Smooth muscle cell (in vitro differentiated cells): Measurements from ENCODE around the gene TMEM41A. TPM values are rescaled to one million over a fixed set of nuclear protein-coding genes. Genes with fewer than 3 reads are reported as not detected.

Source experiments
- DNase-seq: peaks from one replicate; lab custom pipeline; 2025; ENCODE audit not compliant: unreplicated experiment; lab: John Stamatoyannopoulos, UW
- H2AFZ ChIP-seq: fragments of 200-600 bp; sonication (generic); 2 replicates; pipeline ENCODE4 v1.6.0; 2016; ENCODE audit warnings: antibody characterized with exemption, low read depth, mild to moderate bottlenecking
- H3F3A ChIP-seq: fragments of 200-600 bp; sonication (generic); 2 replicates; pipeline ENCODE4 v1.6.0; 2017; ENCODE audit warnings: antibody characterized with exemption, low read depth
- H3K27ac ChIP-seq: fragments of 200-600 bp; sonication (generic); 2 replicates; pipeline ENCODE4 v1.5.1; 2016; ENCODE audit warnings: low read depth, mild to moderate bottlenecking
- H3K27me3 ChIP-seq: fragments of 200-600 bp; sonication (generic); 2 replicates; pipeline ENCODE4 v1.6.1; 2016; ENCODE audit warnings: low read depth, mild to moderate bottlenecking
- H3K36me3 ChIP-seq: fragments of 200-600 bp; sonication (generic); 2 replicates; pipeline ENCODE4 v1.5.1; 2016; ENCODE audit warnings: low read depth
- H3K4me1 ChIP-seq: fragments of 200-600 bp; sonication (generic); 2 replicates; pipeline ENCODE4 v1.5.1; 2016; ENCODE audit warnings: low read depth
- H3K4me2 ChIP-seq: fragments of 200-600 bp; sonication (generic); 2 replicates; pipeline ENCODE4 v1.6.0; 2016; ENCODE audit warnings: mild to moderate bottlenecking
- H3K4me3 ChIP-seq: fragments of 200-600 bp; sonication (generic); 2 replicates; pipeline ENCODE4 v1.5.1; 2016; ENCODE audit warnings: mild to moderate bottlenecking
- H3K79me2 ChIP-seq: fragments of 200-600 bp; sonication (generic); 2 replicates; pipeline ENCODE4 v1.6.0; 2016; ENCODE audit warnings: low read depth, mild to moderate bottlenecking
- H3K9ac ChIP-seq: fragments of 200-600 bp; sonication (generic); 2 replicates; pipeline ENCODE4 v1.6.0; 2016; ENCODE audit warnings: low read depth
- H3K9me3 ChIP-seq: fragments of 200-600 bp; sonication (generic); replicated peaks from 2 replicates; pipeline ENCODE4 v1.5.1; 2016; ENCODE audit warnings: low read depth
- H4K20me1 ChIP-seq: fragments of 200-600 bp; sonication (generic); 2 replicates; pipeline ENCODE4 v1.6.0; 2016; ENCODE audit warnings: low read depth
- CTCF ChIP-seq: fragments of 200-600 bp; sonication (generic); IDR thresholded peaks from 2 replicates; pipeline ENCODE4 v1.5.1; 2017; ENCODE audit warnings: borderline replicate concordance, mild to moderate bottlenecking, antibody characterized with exemption; ENCODE audit not compliant: insufficient read depth, poor library complexity, severe bottlenecking
- WGBS: methylation state at CpG from one replicate; pipeline ENCODE4 v1.1.7; 2016; ENCODE audit warnings: low lambda C conversion rate; 5-methylcytosine and 5-hydroxymethylcytosine counted together
- polyA plus RNA-seq: library from polyadenylated mRNA; unstranded; fragments of >200 nt; fragmentation: Nextera tagmentation; extraction: Ambion mirVana; gene quantifications from 2 replicates; pipeline ENCODE4 v1.2.1, GENCODE V29; 2016
- total RNA-seq: library from RNA; depleted of rRNA; stranded (reverse); fragments of >200 nt; gene quantifications from 2 replicates; pipeline ENCODE4 v1.2.3, GENCODE V29; 2014

Gene TMEM41A
- total and polyA plus RNA-seq, 2 experiments from 2014 or later, result 19.7 to 21.3 TPM

- Histone ChIP-seq H3K27ac (no peak overlapping the region), H3K9me3 (no peaks in the 10 kb centered on the region)
Measured at GRCh38 chr3:185444329-185444728, 54.5 kb downstream of the TMEM41A start.

GRCh38 chr3:185442031-185442430 is 56.8 kb downstream of the TMEM41A start:
- Histone ChIP-seq H3K79me2 (no peaks in the 10 kb centered on the region), H3F3A (no peaks in the 10 kb centered on the region), H3K27ac (no peak overlapping the region), H3K36me3 (no peaks in the 10 kb centered on the region), H3K4me1 (no peaks in the 10 kb centered on the region), H3K9me3 (no peaks in the 10 kb centered on the region), H3K4me3 (no peak overlapping the region), H2AFZ (no peak overlapping the region), H4K20me1 (no peaks in the 10 kb centered on the region), H3K4me2 (no peak overlapping the region), H3K27me3 (no peaks in the 10 kb centered on the region), H3K9ac (no peak overlapping the region)
- no peak for TF ChIP-seq CTCF
- WGBS, result 97% methylated on average over 5 of the region's 6 CpGs
- DNase-seq, result no peak

More at GRCh38 chr3:185444329-185444728, 54.5 kb downstream of the TMEM41A start:
- Histone ChIP-seq H4K20me1 (no peaks in the 10 kb centered on the region), H3K27me3 (no peaks in the 10 kb centered on the region), H3F3A (no peaks in the 10 kb centered on the region), H3K4me1 (no peaks in the 10 kb centered on the region), H3K36me3 (no peaks in the 10 kb centered on the region), H3K4me3 (no peak overlapping the region), H3K9ac (no peak overlapping the region), H2AFZ (no peak overlapping the region), H3K79me2 (no peaks in the 10 kb centered on the region), H3K4me2 (no peak overlapping the region)
- 97% methylated on average over 2 of the region's 2 CpGs for WGBS
- TF ChIP-seq CTCF, result no peak
- DNase-seq, result no peak

- DNase-seq, result no peak
- Histone ChIP-seq H3K4me1 (no peaks in the 10 kb centered on the region), H3K9me3 (no peaks in the 10 kb centered on the region), H3F3A (no peaks in the 10 kb centered on the region), H3K79me2 (no peaks in the 10 kb centered on the region), H3K4me2 (no peak overlapping the region), H4K20me1 (no peaks in the 10 kb centered on the region), H2AFZ (no peak overlapping the region), H3K9ac (no peak overlapping the region), H3K4me3 (no peak overlapping the region), H3K27ac (no peak overlapping the region), H3K27me3 (no peaks in the 10 kb centered on the region), H3K36me3 (no peaks in the 10 kb centered on the region)
- 85% methylated on average over 7 of the region's 7 CpGs for WGBS
- no peak for TF ChIP-seq CTCF
Measured at GRCh38 chr3:185439745-185440466, 58.9 kb downstream of the TMEM41A start.

Other genes starting within 250 kb of the TMEM41A start
- 2.7 and 3.7 TPM in 2 replicates for gene EHHADH, start 245.0 kb downstream of the TMEM41A start, total RNA-seq
- 1.5 and 2.9 TPM in 2 replicates for gene EHHADH, start 245.0 kb downstream of the TMEM41A start, polyA plus RNA-seq
- gene MAP3K13, start 135.9 kb downstream of the TMEM41A start, total RNA-seq, result 27.1 and 28.5 TPM in 2 replicates
- 49.9 and 65.4 TPM in 2 replicates for gene MAP3K13, start 135.9 kb downstream of the TMEM41A start, polyA plus RNA-seq
- 0.04 TPM in 1 of 2 replicates, not detected in the other for gene LIPH, start 53.6 kb upstream of the TMEM41A start, total RNA-seq
- gene LIPH, start 53.6 kb upstream of the TMEM41A start, polyA plus RNA-seq, result 0.03 TPM in 1 of 2 replicates, not detected in the other
- gene SENP2, start 87.3 kb upstream of the TMEM41A start, total RNA-seq, result 22.9 and 51.4 TPM in 2 replicates
- gene SENP2, start 87.3 kb upstream of the TMEM41A start, polyA plus RNA-seq, result 27.4 and 28.0 TPM in 2 replicates